GM19023 (cell line): ENCODE measurements around the gene TLR7.
A peak's percentile ranks its signal among the peaks of the same experiment; 100 is the strongest.

Experiments used
- ATAC-seq: cut with Tn5 transposase; IDR thresholded peaks from one replicate; pipeline ENCODE4 v1.9.1; 2021; ENCODE audit warnings: mild to moderate bottlenecking, moderate library complexity; ENCODE audit not compliant: unreplicated experiment

The TLR7 gene

DNA sequence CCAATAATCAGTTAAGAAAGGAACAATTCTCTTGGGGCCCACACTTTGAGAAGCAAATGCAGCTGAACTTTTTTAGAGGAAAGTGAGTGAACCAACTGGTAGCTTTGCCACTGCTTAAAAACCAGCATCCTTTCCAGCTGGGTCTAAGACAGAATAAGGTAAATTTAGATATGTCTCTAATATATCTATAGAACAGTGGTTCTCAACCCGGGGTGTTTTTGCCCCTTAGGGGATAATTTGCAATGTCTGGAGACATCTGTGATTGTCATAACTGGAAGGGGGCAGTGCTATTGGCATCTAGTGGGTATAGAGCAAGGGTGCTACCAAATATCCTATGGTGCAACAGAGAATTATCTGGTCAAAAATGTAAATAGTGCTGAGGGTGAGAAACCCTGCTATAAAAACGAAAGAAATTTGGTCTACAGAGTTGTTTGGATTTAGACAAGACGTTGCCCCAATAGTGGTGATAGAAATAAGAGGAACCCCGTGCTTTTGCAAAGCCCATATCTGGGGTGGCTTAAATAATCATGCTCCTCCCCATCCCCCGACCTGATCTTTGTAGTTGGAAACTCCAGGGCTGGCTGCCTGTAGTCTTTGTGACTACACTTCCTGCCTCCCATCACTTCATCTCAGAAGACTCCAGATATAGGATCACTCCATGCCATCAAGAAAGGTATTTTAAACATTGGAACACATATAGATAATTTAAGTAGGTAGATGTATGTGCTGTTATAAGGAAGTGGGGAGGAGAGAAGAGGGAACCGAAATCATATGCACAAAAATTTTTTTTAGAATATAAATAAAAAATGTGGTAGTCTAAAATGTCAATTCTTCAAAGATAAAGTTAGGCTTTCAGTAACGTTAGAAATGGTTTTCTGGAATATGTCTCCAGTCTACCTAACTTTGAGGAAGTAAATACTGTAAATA, at the start of gene TLR7:
Gene TLR7, plus strand, starts transcription at position 622 of the 927 bp plus-strand sequence. CDS start 507 bp downstream, outside the sequence.
- ATAC-seq = no peak

- no peak for ATAC-seq
Measured at GRCh38 chrX:12817528-12817927, 49.3 kb upstream of the TLR7 start.

- no peak for ATAC-seq
Measured at GRCh38 chrX:12819222-12819621, 47.6 kb upstream of the TLR7 start.

- ATAC-seq = no peak
Measured at GRCh38 chrX:12820737-12821136, 46.1 kb upstream of the TLR7 start.

DNA sequence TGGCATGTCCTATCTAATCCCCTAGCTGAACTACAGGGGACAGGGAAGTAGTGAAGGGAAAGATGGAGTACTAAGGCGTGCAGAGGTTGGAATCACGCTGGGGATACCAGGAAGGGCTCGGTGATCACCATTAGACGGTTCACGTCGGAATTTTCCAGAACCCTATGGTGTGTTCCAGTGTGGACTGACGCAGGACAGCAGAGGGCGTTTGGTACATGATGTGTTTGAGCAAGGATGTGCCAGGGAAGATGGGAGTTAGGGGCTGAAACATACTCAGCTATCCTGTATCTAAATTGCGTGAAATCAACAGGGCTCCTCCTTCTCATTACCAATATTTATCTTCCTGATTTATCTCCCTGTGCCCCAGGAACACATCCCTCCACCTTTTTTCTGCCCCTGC, 41.9 kb upstream of the TLR7 start:
- no peak for ATAC-seq

- ATAC-seq = no peak
Measured at GRCh38 chrX:12825801-12826200, 41.1 kb upstream of the TLR7 start.

- no peak for ATAC-seq
Measured at GRCh38 chrX:12843061-12843667, 23.7 kb upstream of the TLR7 start.

DNA sequence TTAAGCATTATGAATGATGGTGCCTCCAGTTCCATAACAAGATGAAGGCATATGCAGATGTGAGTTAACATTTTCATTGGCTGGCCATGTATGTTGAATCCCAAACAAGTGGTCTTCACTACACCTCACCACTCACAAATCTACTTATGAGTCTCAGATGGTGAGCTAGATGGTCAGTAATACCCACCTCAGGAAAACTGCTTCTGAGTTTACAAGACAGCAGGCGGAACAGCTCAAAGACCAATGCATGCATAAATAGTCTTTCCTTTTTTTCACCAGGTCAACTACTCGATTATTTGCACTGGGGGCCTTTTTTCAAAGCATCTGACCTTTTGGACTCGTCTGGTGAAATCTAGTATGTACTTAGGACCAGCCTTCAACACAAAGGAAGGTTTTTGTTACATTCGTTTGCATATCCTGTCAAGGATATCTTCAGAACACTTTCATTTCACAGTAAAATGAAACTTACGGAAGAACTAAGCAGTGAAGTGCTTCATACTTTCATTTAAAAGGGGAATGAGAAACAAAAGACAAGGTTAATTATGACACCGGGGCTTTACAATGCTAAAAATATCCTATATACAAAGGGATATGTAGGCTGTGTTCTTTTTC, 23.1 kb upstream of the TLR7 start:
- ATAC-seq = peak; percentile 82

GRCh38 chrX:12844319-12844718, 22.6 kb upstream of the TLR7 start:
- peak; percentile 8 for ATAC-seq

GRCh38 chrX:12865359-12865758, 1.5 kb upstream of the TLR7 start:
- no peak for ATAC-seq

- ATAC-seq = no peak
Measured at GRCh38 chrX:12867685-12868084, 813 bp downstream of the TLR7 start.

DNA sequence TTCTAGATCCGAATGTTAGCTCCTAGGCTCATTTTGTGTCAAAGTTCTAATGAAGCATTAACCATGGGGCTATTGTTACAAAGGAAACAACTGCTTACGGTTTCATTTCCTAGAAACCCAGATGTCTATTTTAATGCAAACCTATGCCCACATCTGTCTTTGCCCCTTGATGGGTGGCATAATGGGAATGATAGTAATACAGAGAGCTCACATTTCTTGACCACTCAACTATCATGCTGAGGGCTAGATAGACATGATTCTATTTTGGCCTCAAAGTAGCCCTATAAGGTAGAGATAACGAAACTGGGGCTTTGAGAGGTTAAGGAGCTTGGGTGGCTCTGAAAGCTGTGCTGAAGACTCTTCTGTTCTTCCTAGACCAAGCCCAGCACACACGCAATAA, 1.9 kb downstream of the TLR7 start:
- no peak for ATAC-seq

GRCh38 chrX:12871257-12871656, 4.4 kb downstream of the TLR7 start:
- no peak for ATAC-seq

- no peak for ATAC-seq
Measured at GRCh38 chrX:12872741-12873140, 5.9 kb downstream of the TLR7 start.

- ATAC-seq = no peak
Measured at GRCh38 chrX:12874581-12874980, 7.7 kb downstream of the TLR7 start.

DNA sequence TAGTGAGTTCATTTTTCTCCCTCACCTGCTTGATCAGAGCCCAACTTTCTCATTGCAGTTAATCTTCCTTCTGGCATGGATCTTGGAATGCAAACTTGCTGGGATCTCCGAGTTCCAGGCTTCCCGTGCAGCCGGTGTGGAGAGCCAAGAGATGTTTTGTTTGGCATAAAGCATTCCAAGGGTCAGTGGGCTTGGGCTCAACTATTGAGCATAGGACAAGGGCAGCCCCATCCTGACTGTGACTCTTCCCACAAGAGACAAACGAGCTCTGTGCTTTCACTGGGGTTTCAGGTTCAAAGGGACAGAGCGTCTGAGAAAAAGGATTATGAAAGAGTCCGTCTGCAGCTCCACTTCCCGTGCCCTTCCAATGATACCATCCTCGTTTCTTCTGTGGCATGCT, 10.5 kb downstream of the TLR7 start:
- ATAC-seq = no peak

DNA sequence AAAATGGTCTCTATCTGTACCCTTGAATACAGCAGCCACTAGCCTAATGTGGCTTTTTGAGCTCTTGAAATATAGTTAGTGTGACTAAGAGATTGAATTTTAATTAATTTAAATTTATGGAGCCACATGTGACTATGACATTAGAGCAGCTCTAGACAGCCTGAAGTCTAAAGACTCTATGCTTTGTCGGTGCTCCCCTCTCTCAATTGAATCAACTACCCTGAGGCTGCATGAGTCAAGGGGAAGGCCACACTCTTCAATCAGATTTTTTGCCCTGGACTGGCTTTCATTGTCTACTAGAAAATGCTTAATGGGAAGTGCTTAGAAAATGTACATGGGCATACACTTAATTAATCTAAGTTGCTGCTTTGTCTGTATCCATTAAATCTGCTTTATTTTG, 11.7 kb downstream of the TLR7 start:
- ATAC-seq = no peak

DNA sequence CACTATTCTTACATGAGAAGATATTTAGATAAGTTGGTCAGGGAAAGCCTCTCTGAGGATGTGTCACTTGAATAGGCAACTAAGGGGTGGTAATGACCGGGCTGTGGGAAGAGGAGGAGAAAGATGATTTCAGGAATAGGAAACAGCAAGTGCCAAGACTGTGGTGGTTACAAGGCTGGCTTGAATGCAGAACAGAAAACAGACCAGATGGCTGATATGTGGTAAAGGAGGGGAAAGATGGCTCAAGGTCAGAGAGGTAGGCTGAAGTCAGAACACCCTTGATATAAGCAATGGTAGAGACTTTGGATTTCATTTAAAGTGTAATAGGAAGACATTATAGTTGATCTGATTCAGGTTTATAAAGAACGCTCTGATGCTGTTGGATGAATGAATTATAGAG, 15.0 kb downstream of the TLR7 start:
- no peak for ATAC-seq

DNA sequence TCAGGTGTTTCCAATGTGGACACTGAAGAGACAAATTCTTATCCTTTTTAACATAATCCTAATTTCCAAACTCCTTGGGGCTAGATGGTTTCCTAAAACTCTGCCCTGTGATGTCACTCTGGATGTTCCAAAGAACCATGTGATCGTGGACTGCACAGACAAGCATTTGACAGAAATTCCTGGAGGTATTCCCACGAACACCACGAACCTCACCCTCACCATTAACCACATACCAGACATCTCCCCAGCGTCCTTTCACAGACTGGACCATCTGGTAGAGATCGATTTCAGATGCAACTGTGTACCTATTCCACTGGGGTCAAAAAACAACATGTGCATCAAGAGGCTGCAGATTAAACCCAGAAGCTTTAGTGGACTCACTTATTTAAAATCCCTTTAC, 18.6 kb downstream of the TLR7 start:
- no peak for ATAC-seq

GRCh38 chrX:12886545-12886944, 19.7 kb downstream of the TLR7 start:
- ATAC-seq = no peak

DNA sequence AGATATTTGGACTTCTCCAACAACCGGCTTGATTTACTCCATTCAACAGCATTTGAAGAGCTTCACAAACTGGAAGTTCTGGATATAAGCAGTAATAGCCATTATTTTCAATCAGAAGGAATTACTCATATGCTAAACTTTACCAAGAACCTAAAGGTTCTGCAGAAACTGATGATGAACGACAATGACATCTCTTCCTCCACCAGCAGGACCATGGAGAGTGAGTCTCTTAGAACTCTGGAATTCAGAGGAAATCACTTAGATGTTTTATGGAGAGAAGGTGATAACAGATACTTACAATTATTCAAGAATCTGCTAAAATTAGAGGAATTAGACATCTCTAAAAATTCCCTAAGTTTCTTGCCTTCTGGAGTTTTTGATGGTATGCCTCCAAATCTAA, 20.3 kb downstream of the TLR7 start:
- no peak for ATAC-seq

DNA sequence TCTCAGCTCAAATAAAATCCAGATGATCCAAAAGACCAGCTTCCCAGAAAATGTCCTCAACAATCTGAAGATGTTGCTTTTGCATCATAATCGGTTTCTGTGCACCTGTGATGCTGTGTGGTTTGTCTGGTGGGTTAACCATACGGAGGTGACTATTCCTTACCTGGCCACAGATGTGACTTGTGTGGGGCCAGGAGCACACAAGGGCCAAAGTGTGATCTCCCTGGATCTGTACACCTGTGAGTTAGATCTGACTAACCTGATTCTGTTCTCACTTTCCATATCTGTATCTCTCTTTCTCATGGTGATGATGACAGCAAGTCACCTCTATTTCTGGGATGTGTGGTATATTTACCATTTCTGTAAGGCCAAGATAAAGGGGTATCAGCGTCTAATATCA, 20.9 kb downstream of the TLR7 start:
- no peak for ATAC-seq
